HepG2 (cell line): Measurements from ENCODE around the gene OSBPL2. TPM values are rescaled to one million over a fixed set of nuclear protein-coding genes. Genes with fewer than 3 reads are reported as not detected.

Experiments
- ATAC-seq: fragments of 200-7000 bp; cut with Tn5 transposase; 3 replicates; pipeline ENCODE4 v1.9.1; 2020; ENCODE audit warnings: mild to moderate bottlenecking, moderate library complexity
- BruUV-seq: library from RNA; stranded (reverse); fragments of 400-500 nt; replicated peaks from 2 replicates; lab custom pipeline; 2021; lab: Mats Ljungman, UMichigan
- CTCF ChIA-PET: fragments of 300-600 bp; formaldehyde crosslinking; extraction: SDS; loops from one replicate; lab custom pipeline; 2021; ENCODE audit warnings: low total read pairs, inconsistent platforms, low intra/inter-chr PET ratio; lab: Yijun Ruan, JAX
- POLR2A ChIA-PET: fragments of 350-600 bp; sonication (Branson Sonifier 250); formaldehyde crosslinking; loops from one replicate; lab custom pipeline; 2020; ENCODE audit warnings: antibody characterized with exemption, inconsistent platforms; lab: Yijun Ruan, JAX
- DNase-seq: peaks from one replicate; pipeline ENCODE4 v3.0.0-alpha.2; 2015; ENCODE audit warnings: low spot score
- FAIRE-seq: peaks from 3 replicates; lab custom pipeline; 2011; peaks lifted over from hg19 to GRCh38; lab: Jason Lieb, UNC
- H2AFZ ChIP-seq: one replicate; pipeline ENCODE4 v1.6.1; 2011; ENCODE audit warnings: low read length, inconsistent platforms
- H3K27ac ChIP-seq: fragments of 300-600 bp; 3 replicates; pipeline ENCODE4 v1.8.0; 2011; ENCODE audit warnings: mixed run types, mild to moderate bottlenecking, mixed read lengths, low read length, inconsistent platforms; ENCODE audit not compliant: insufficient read depth; ENCODE audit errors: extremely low read length
- H3K27me3 ChIP-seq, 2 experiments: fragments of 200-600 bp in 1 of 2; 2 replicates in 1 of 2; 3 replicates in 1 of 2; pipeline versions ENCODE4 v1.6.0 to v1.8.0; 2011; ENCODE audit warnings: low read length in 2 of 2, mild to moderate bottlenecking in 2 of 2, moderate library complexity in 2 of 2, inconsistent platforms in 1 of 2; ENCODE audit not compliant: insufficient read depth in 2 of 2, control insufficient read depth in 1 of 2
- H3K36me3 ChIP-seq, 2 experiments: fragments of 200-600 bp in 1 of 2; replicated peaks in 1 of 2; 2 replicates in 1 of 2; 3 replicates in 1 of 2; pipeline versions ENCODE4 v1.5.1 to v1.8.0; 2011; ENCODE audit warnings: low read length in 2 of 2, inconsistent platforms in 1 of 2; ENCODE audit not compliant: insufficient read depth in 2 of 2, control insufficient read depth in 1 of 2
- H3K4me1 ChIP-seq: 2 replicates; pipeline ENCODE4 v1.5.1; 2012; ENCODE audit warnings: low read length, inconsistent platforms; ENCODE audit not compliant: insufficient read depth
- H3K4me2 ChIP-seq: 2 replicates; pipeline ENCODE4 v1.6.0; 2011; ENCODE audit warnings: low read depth, low read length, inconsistent platforms
- H3K4me3 ChIP-seq, 3 experiments: fragments of 200-600 bp in 1 of 3; sonication (generic), shearing (Covaris generic) in 1 of 3; replicated peaks in 1 of 3; 2 replicates each; pipeline ENCODE4 v1.5.1; 2011 to 2016; ENCODE audit warnings: low read length in 3 of 3, inconsistent platforms in 2 of 3, low read depth in 2 of 3, mild to moderate bottlenecking in 2 of 3, control low read depth in 1 of 3, mixed read lengths in 1 of 3; ENCODE audit not compliant: insufficient read depth in 1 of 3
- H3K79me2 ChIP-seq: one replicate; pipeline ENCODE4 v1.6.1; 2011; ENCODE audit warnings: low read length, inconsistent platforms; ENCODE audit not compliant: insufficient read depth
- H3K9ac ChIP-seq: 2 replicates; pipeline ENCODE4 v1.6.0; 2011; ENCODE audit warnings: mild to moderate bottlenecking, low read depth, low read length, inconsistent platforms; ENCODE audit not compliant: insufficient read depth
- H3K9me3 ChIP-seq: 2 replicates; pipeline ENCODE4 v1.5.1; 2012; ENCODE audit warnings: mild to moderate bottlenecking, low read length
- H4K20me1 ChIP-seq: 2 replicates; pipeline ENCODE4 v1.6.0; 2011; ENCODE audit warnings: inconsistent platforms, mild to moderate bottlenecking, low read length, moderate library complexity; ENCODE audit not compliant: insufficient read depth
- CREBL2 ChIP-seq: sonication (generic); formaldehyde crosslinking; IDR thresholded peaks from 2 replicates; pipeline ENCODE4 v1.8.1; 2023; ENCODE audit warnings: missing genetic modification reagents, mild to moderate bottlenecking, borderline replicate concordance
- GPN1 ChIP-seq: sonication (generic); formaldehyde crosslinking; IDR thresholded peaks from 2 replicates; pipeline ENCODE4 v1.5.1; 2020; ENCODE audit warnings: missing genetic modification reagents, borderline replicate concordance
- MYC ChIP-seq: sonication (generic); formaldehyde crosslinking; IDR thresholded peaks from 2 replicates; pipeline ENCODE4 v1.9.0; 2021; ENCODE audit warnings: missing genetic modification reagents, borderline replicate concordance
- NPAS2 ChIP-seq: sonication (generic); formaldehyde crosslinking; IDR thresholded peaks from 2 replicates; pipeline ENCODE4 v1.8.0; 2022; ENCODE audit warnings: mild to moderate bottlenecking, missing genetic modification reagents, borderline replicate concordance
- POLR2G ChIP-seq: fragments of 200-400 bp; formaldehyde crosslinking; IDR thresholded peaks from 2 replicates; pipeline ENCODE4 v1.6.1; 2018; ENCODE audit warnings: mild to moderate bottlenecking, low read depth, low read length, moderate library complexity
- RBM22 ChIP-seq: fragments of 200-400 bp; formaldehyde crosslinking; optimal IDR thresholded peaks from 2 replicates; pipeline ENCODE3; 2017; ENCODE audit warnings: mild to moderate bottlenecking, low read length, moderate library complexity
- ZFP37 ChIP-seq: sonication (generic); formaldehyde crosslinking; IDR thresholded peaks from 2 replicates; pipeline ENCODE4 v1.4.0; 2020; ENCODE audit warnings: missing genetic modification reagents, borderline replicate concordance
- WGBS: methylation state at CpG from one replicate; pipeline ENCODE4 v1.1.6; 2017; ENCODE audit warnings: low lambda C conversion rate; 5-methylcytosine and 5-hydroxymethylcytosine counted together
- in situ Hi-C: cut with HindIII; loops from 2 replicates; pipeline ENCODE4 v1.10.0; 2017; ENCODE audit warnings: low pct_unique_long_range_greater_than_20kb; ENCODE audit not compliant: extremely low pct_ligation_motif_present
- intact Hi-C: fragments of 100-400 bp; cut with micrococcal nuclease; formaldehyde crosslinking; loops from one replicate; pipeline ENCODE4 v1.10.0; 2022; ENCODE audit not compliant: unreplicated experiment
- polyA plus RNA-seq, 8 experiments: library from polyadenylated mRNA; depleted of rRNA in 3 of 8; stranded (reverse) in 7 of 8; unstranded in 1 of 8; fragments of >200 nt; fragmentation: Illumina TruSeq in 4 of 8; extraction: Trizol in 4 of 8; gene quantifications; 2 replicates each; pipeline versions ENCODE4 v1.2.1 to v1.2.3, GENCODE V29; 2011 to 2016; ENCODE audit warnings: low read depth in 4 of 8, missing spikeins in 1 of 8, mixed read lengths in 1 of 8; ENCODE audit not compliant: insufficient read depth in 1 of 8
- total RNA-seq, 5 experiments: library from RNA; depleted of rRNA; stranded (reverse); fragments of >200 nt; fragmentation: Illumina TruSeq; extraction: Trizol; gene quantifications; 2 replicates each; pipeline ENCODE4 v1.2.3, GENCODE V29; 2016; ENCODE audit warnings: low read depth in 1 of 5
- TF ChIP-seq, protein P1 (sequence below): sonication (generic); formaldehyde crosslinking; IDR thresholded peaks from 2 replicates; pipeline ENCODE4 v1.8.1; 2023; ENCODE audit warnings: mild to moderate bottlenecking, missing genetic modification reagents, borderline replicate concordance

OSBPL2 gene
- total and polyA plus RNA-seq, 2 of the 13 experiments (the other 11 are each of a cell fraction or from before 2014, with no cell fraction given): 18.5 to 37.4 TPM

DNA sequence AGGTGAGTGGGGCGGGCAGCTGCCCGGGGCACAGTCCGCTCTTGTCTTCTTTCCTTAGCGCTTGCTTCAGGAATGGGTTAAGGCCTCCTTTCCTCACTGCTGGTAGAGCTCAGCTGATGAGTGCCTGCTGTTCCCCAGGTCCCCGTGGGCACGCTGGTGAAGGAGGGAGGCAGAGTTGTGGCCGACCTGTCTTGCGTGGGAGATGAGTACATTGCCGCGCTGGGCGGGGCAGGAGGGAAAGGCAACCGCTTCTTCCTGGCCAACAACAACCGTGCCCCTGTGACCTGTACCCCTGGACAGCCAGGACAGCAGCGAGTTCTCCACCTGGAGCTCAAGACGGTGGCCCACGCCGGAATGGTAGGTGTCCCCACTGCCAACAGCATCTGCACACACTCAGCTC is 39.8 kb upstream of the OSBPL2 start:
- BruUV-seq: no TSS peak
- 96% methylated on average over 17 of the region's 17 CpGs for WGBS
- Histone ChIP-seq H3K9ac (no peak overlapping the region), H3K4me1 (no peaks in the 10 kb centered on the region), H4K20me1 (no peaks in the 10 kb centered on the region), H3K79me2 (peaks cover 2% of the 10 kb centered on the region), H3K9me3 (no peaks in the 10 kb centered on the region), H3K4me2 (no peak overlapping the region), H3K27me3 (no peaks in the 10 kb centered on the region), H3K4me3 (no peak overlapping the region), H2AFZ (no peak overlapping the region), H3K27ac (no peak overlapping the region), H3K36me3 (peaks cover 40 to 63% of the 10 kb centered on the region in 2 experiments)
- no peak for ATAC-seq
- in situ Hi-C loops: no loop called here
- TF ChIP-seq RBM22 (peak; percentile 44), ZFP37 (CRISPR knock-in tag) (no peak)
- no peak for FAIRE-seq
- ChIA-PET CTCF (no interaction called here), POLR2A (interaction anchor here (1.1 kb wide), 1 partner anchor 10 kb away, joined by 3 read pairs; no protein-coding TSS in a partner anchor)
- intact Hi-C loops: no loop called here
- no peak for DNase-seq

DNA sequence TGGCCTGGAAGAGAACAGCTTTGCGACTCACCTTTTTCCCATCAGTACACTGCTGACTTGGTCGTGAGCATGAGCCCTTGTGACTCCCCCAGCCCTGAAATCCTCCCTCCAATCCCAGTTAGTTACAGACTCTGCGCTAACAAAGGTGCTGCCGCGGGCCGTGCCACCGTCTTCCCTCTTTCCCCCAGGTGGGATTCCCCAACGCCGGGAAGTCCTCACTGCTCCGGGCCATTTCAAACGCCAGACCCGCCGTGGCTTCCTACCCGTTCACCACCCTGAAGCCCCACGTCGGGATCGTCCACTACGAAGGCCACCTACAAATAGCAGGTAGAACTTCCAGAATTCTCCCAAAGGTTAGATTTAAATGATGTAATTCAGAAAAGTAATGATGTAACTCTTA is 39.4 kb upstream of the OSBPL2 start:
- in situ Hi-C loops: no loop called here
- peaks cover 2% of the 10 kb centered on the region for H3K79me2 ChIP-seq
- no peak overlapping the region for H2AFZ ChIP-seq
- intact Hi-C loops: no loop called here
- no peak for ATAC-seq
- DNase-seq: no peak
- H3K27ac ChIP-seq: no peak overlapping the region
- BruUV-seq: no TSS peak
- no peaks in the 10 kb centered on the region for H3K9me3 ChIP-seq
- peaks cover 39 to 61% of the 10 kb centered on the region in 2 experiments for H3K36me3 ChIP-seq
- no peaks in the 10 kb centered on the region for H3K27me3 ChIP-seq
- 99% methylated on average over 18 of the region's 18 CpGs for WGBS
- POLR2A ChIA-PET: no interaction called here
- no peak for FAIRE-seq
- H3K9ac ChIP-seq: no peak overlapping the region
- no peaks in the 10 kb centered on the region for H4K20me1 ChIP-seq
- H3K4me2 ChIP-seq: no peak overlapping the region
- TF ChIP-seq, protein P1, sequence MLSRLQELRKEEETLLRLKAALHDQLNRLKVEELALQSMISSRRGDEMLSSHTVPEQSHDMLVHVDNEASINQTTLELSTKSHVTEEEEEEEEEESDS (CRISPR knock-in tag): no peak
- no peak for TF ChIP-seq NPAS2 (CRISPR knock-in tag)
- TF ChIP-seq CREBL2 (CRISPR knock-in tag): no peak
- TF ChIP-seq POLR2G: no peak
- 0 out of 2 replicates have a peak, but pooled peaks have one; percentile 2 for TF ChIP-seq MYC (CRISPR knock-in tag)
- TF ChIP-seq GPN1 (CRISPR knock-in tag): no peak
- TF ChIP-seq, all 625 proteins: peak for 1
- Histone ChIP-seq H3K4me1 (no peaks in the 10 kb centered on the region), H3K4me3 (no peak overlapping the region)
- CTCF ChIA-PET: no interaction called here
